Ovary (tissue), 1 donor: ENCODE results near the gene CRHR1.

Experiments used
- EP300 ChIP-seq: sonication (generic); formaldehyde crosslinking; IDR thresholded peaks from one replicate; pipeline ENCODE4 v1.6.1; 2017; ENCODE audit warnings: antibody characterized with exemption
- POLR2A ChIP-seq: fragments of 450-650 bp; IDR thresholded peaks from one replicate; pipeline ENCODE4 v1.6.1; 2017; ENCODE audit warnings: antibody characterized with exemption, mild to moderate bottlenecking, moderate library complexity

- TF ChIP-seq POLR2A, result no peak
- TF ChIP-seq EP300, result no peak
These were observed 60.7 kb downstream of the CRHR1 start, which contains the start of gene SPPL2C for GRCh38 chr17:45844695-45845375.
